Measurements from ENCODE around the gene CD74.

Gene CD74

GRCh38 chr5:150409638-150410523 lies 2.8 kb downstream of the CD74 start:
- FAIRE-seq: no peak

- FAIRE-seq: no peak
These were observed 4.3 kb downstream of the CD74 start for GRCh38 chr5:150408231-150408943.

GRCh38 chr5:150407096-150407720 lies 5.5 kb downstream of the CD74 start:
- FAIRE-seq: no peak

GRCh38 chr5:150406723-150407095 lies 6.0 kb downstream of the CD74 start:
- no peak for FAIRE-seq

- no peak for FAIRE-seq
These were observed 6.5 kb downstream of the CD74 start for GRCh38 chr5:150406103-150406722.

GRCh38 chr5:150404941-150405816 lies 7.5 kb downstream of the CD74 start:
- no peak for FAIRE-seq

- no peak for FAIRE-seq
These were observed 8.2 kb downstream of the CD74 start for GRCh38 chr5:150404535-150404934.

- FAIRE-seq: no peak
These were observed 8.6 kb downstream of the CD74 start for GRCh38 chr5:150404121-150404520.

- FAIRE-seq: no peak
These were observed 9.8 kb downstream of the CD74 start for GRCh38 chr5:150402901-150403342.

- FAIRE-seq: no peak
These were observed 10.4 kb downstream of the CD74 start for GRCh38 chr5:150402229-150402773.

- no peak for FAIRE-seq
These were observed 11.1 kb downstream of the CD74 start for GRCh38 chr5:150401376-150402228.

GRCh38 chr5:150401076-150401375 lies 11.7 kb downstream of the CD74 start:
- no peak for FAIRE-seq

GRCh38 chr5:150400316-150401075 lies 12.2 kb downstream of the CD74 start:
- no peak for FAIRE-seq

GRCh38 chr5:150399524-150400211 lies 13.0 kb downstream of the CD74 start:
- no peak for FAIRE-seq

GRCh38 chr5:150398722-150399523 lies 13.8 kb downstream of the CD74 start:
- FAIRE-seq: no peak

- no peak for FAIRE-seq
These were observed 14.7 kb downstream of the CD74 start for GRCh38 chr5:150397782-150398721.

- no peak for FAIRE-seq
These were observed 15.4 kb downstream of the CD74 start for GRCh38 chr5:150397146-150397781.
